OCI-LY3 (cell line): Measurements from ENCODE around the gene LRRC14B.

ENCODE experiments used
- H2AFZ ChIP-seq: fragments of 200-600, 300-600 bp; shearing (Covaris generic); 2 replicates; pipeline ENCODE4 v1.6.0; 2014; ENCODE audit warnings: antibody characterized with exemption, low read depth, low read length
- H3K27ac ChIP-seq: fragments of 200-600, 300-600 bp; sonication (generic); 2 replicates; pipeline ENCODE4 v1.5.1; 2014; ENCODE audit warnings: mild to moderate bottlenecking, low read length, moderate library complexity, mixed read lengths
- H3K27me3 ChIP-seq: fragments of 200-600, 300-600 bp; sonication (generic); 2 replicates; pipeline ENCODE4 v1.6.1; 2014; ENCODE audit warnings: low read depth, low read length, mixed read lengths
- H3K36me3 ChIP-seq: fragments of 200-600, 300-600 bp; sonication (generic); replicated peaks from 2 replicates; pipeline ENCODE3; 2014; ENCODE audit warnings: low read depth, low read length, mixed read lengths
- H3K4me1 ChIP-seq: fragments of 300-600, 200-600 bp; sonication (generic); 2 replicates; pipeline ENCODE4 v1.6.1; 2014; ENCODE audit warnings: low read length, mixed read lengths
- H3K4me2 ChIP-seq: fragments of 200-600, 300-600 bp; sonication (generic); 2 replicates; pipeline ENCODE4 v1.6.1; 2014; ENCODE audit warnings: low read length, mixed read lengths
- H3K4me3 ChIP-seq: fragments of 300-600, 200-600 bp; sonication (generic); 2 replicates; pipeline ENCODE4 v1.5.1; 2014; ENCODE audit warnings: antibody characterized with exemption, mild to moderate bottlenecking, low read length, moderate library complexity
- H3K79me2 ChIP-seq: fragments of 300-600, 200-600 bp; shearing (Covaris generic); 2 replicates; pipeline ENCODE4 v1.6.1; 2014; ENCODE audit warnings: mild to moderate bottlenecking, low read length, mixed read lengths
- H3K9ac ChIP-seq: fragments of 300-600, 200-600 bp; shearing (Covaris generic); 2 replicates; pipeline ENCODE4 v1.6.0; 2014; ENCODE audit warnings: mild to moderate bottlenecking, low read length, moderate library complexity
- H3K9me3 ChIP-seq: fragments of 200-600, 300-600 bp; shearing (Covaris generic); 2 replicates; pipeline ENCODE4 v1.6.1; 2014; ENCODE audit warnings: low read length, mixed read lengths; ENCODE audit not compliant: insufficient read depth
- H4K20me1 ChIP-seq: fragments of 200-600, 300-600 bp; sonication (generic); 2 replicates; pipeline ENCODE4 v1.6.1; 2016; ENCODE audit warnings: low read length, mixed read lengths; ENCODE audit not compliant: insufficient read depth
- CTCF ChIP-seq: fragments of 200-600, 300-600 bp; sonication (generic); IDR thresholded peaks from 2 replicates; pipeline ENCODE4 v1.5.1; 2014; ENCODE audit warnings: antibody characterized with exemption, low read length, low read depth
- EZH2phosphoT487 ChIP-seq: fragments of 200-600 bp; shearing (Covaris generic); IDR thresholded peaks from 2 replicates; pipeline ENCODE4 v1.6.1; 2018; ENCODE audit warnings: antibody characterized with exemption, mixed run types, low read depth

LRRC14B gene

GRCh38 chr5:150746-151145 lies 40.5 kb upstream of the LRRC14B start:
- no peaks in the 10 kb centered on the region for H3K4me1 ChIP-seq
- no peaks in the 10 kb centered on the region for H3K36me3 ChIP-seq

GRCh38 chr5:152077-152476 lies 39.2 kb upstream of the LRRC14B start:
- no peaks in the 10 kb centered on the region for H3K27me3 ChIP-seq
- no peaks in the 10 kb centered on the region for H4K20me1 ChIP-seq
- H3K4me2 ChIP-seq, result no peak overlapping the region
- H3K27ac ChIP-seq, result no peak overlapping the region
- no peaks in the 10 kb centered on the region for H3K79me2 ChIP-seq
- TF ChIP-seq CTCF (no peak), EZH2phosphoT487 (no peak)
- H3K9me3 ChIP-seq, result no peaks in the 10 kb centered on the region
- H3K4me3 ChIP-seq, result no peak overlapping the region
- H3K9ac ChIP-seq, result no peak overlapping the region
- no peaks in the 10 kb centered on the region for H3K4me1 ChIP-seq
- no peak overlapping the region for H2AFZ ChIP-seq
- no peaks in the 10 kb centered on the region for H3K36me3 ChIP-seq

More at GRCh38 chr5:150746-151145, 40.5 kb upstream of the LRRC14B start:
- no peak overlapping the region for H3K4me2 ChIP-seq
- no peaks in the 10 kb centered on the region for H3K79me2 ChIP-seq
- H3K9ac ChIP-seq, result no peak overlapping the region
- H4K20me1 ChIP-seq, result no peaks in the 10 kb centered on the region
- no peaks in the 10 kb centered on the region for H3K9me3 ChIP-seq
- no peak overlapping the region for H2AFZ ChIP-seq
- H3K27ac ChIP-seq, result no peak overlapping the region
- no peaks in the 10 kb centered on the region for H3K27me3 ChIP-seq
- H3K4me3 ChIP-seq, result no peak overlapping the region
- TF ChIP-seq CTCF (no peak), EZH2phosphoT487 (no peak)

GRCh38 chr5:153256-153655 lies 38.0 kb upstream of the LRRC14B start:
- H3K27me3 ChIP-seq, result no peaks in the 10 kb centered on the region
- no peak overlapping the region for H3K27ac ChIP-seq
- no peak overlapping the region for H3K4me3 ChIP-seq
- H2AFZ ChIP-seq, result no peak overlapping the region
- no peak overlapping the region for H3K9ac ChIP-seq
- TF ChIP-seq CTCF (no peak), EZH2phosphoT487 (no peak)
- no peaks in the 10 kb centered on the region for H4K20me1 ChIP-seq
- H3K4me2 ChIP-seq, result no peak overlapping the region
- no peaks in the 10 kb centered on the region for H3K79me2 ChIP-seq
- no peaks in the 10 kb centered on the region for H3K4me1 ChIP-seq
- no peaks in the 10 kb centered on the region for H3K36me3 ChIP-seq
- no peaks in the 10 kb centered on the region for H3K9me3 ChIP-seq

GRCh38 chr5:154236-154635 lies 37.1 kb upstream of the LRRC14B start:
- H3K9ac ChIP-seq, result no peak overlapping the region
- TF ChIP-seq EZH2phosphoT487 (no peak), CTCF (no peak)
- H3K79me2 ChIP-seq, result no peaks in the 10 kb centered on the region
- H3K4me3 ChIP-seq, result no peak overlapping the region
- H4K20me1 ChIP-seq, result no peaks in the 10 kb centered on the region
- H3K27me3 ChIP-seq, result no peaks in the 10 kb centered on the region
- H3K4me1 ChIP-seq, result no peaks in the 10 kb centered on the region
- no peak overlapping the region for H3K4me2 ChIP-seq
- no peak overlapping the region for H3K27ac ChIP-seq
- H3K36me3 ChIP-seq, result no peaks in the 10 kb centered on the region
- H2AFZ ChIP-seq, result no peak overlapping the region
- no peaks in the 10 kb centered on the region for H3K9me3 ChIP-seq
